SU-DHL-6 (cell line): ENCODE results near the gene ACTL8.

Experiments used
- H2AFZ ChIP-seq: fragments of 200-600 bp; sonication (generic); 2 replicates; pipeline ENCODE4 v1.6.1; 2014; ENCODE audit warnings: low read depth, mild to moderate bottlenecking, moderate library complexity, mixed read lengths, antibody characterized with exemption, low read length; ENCODE audit not compliant: severe bottlenecking
- H3F3A ChIP-seq: fragments of 200-600 bp; shearing (Covaris generic); 2 replicates; pipeline ENCODE4 v1.6.0; 2016; ENCODE audit warnings: antibody characterized with exemption, mild to moderate bottlenecking; ENCODE audit not compliant: insufficient read depth
- H3K27ac ChIP-seq: fragments of 200-600 bp; sonication (generic); 2 replicates; pipeline ENCODE4 v1.5.1; 2016; ENCODE audit warnings: low read depth, mild to moderate bottlenecking, low read length, moderate library complexity, mixed read lengths
- H3K27me3 ChIP-seq: fragments of 200-600 bp; sonication (generic), shearing (Covaris generic); 2 replicates; pipeline ENCODE4 v1.6.0; 2014; ENCODE audit warnings: mild to moderate bottlenecking, low read length
- H3K36me3 ChIP-seq: fragments of 200-600 bp; sonication (generic); 2 replicates; pipeline ENCODE4 v1.6.1; 2014; ENCODE audit warnings: mild to moderate bottlenecking, low read length, mixed read lengths
- H3K4me2 ChIP-seq: fragments of 300-600, 200-600 bp; shearing (Covaris generic), sonication (generic); 2 replicates; pipeline ENCODE4 v1.6.0; 2014; ENCODE audit warnings: low read length, low read depth, mild to moderate bottlenecking; ENCODE audit not compliant: poor library complexity, severe bottlenecking
- H3K4me3 ChIP-seq: fragments of 200-600 bp; sonication (generic); 2 replicates; pipeline ENCODE4 v1.5.1; 2014; ENCODE audit warnings: antibody characterized with exemption, low read length, mild to moderate bottlenecking, mixed read lengths; ENCODE audit not compliant: insufficient read depth, poor library complexity, severe bottlenecking
- H3K79me2 ChIP-seq: fragments of 200-600 bp; sonication (generic); 2 replicates; pipeline ENCODE4 v1.6.1; 2014; ENCODE audit warnings: mild to moderate bottlenecking, low read length, moderate library complexity; ENCODE audit not compliant: insufficient read depth
- H3K9ac ChIP-seq: fragments of 200-600 bp; sonication (generic); 2 replicates; pipeline ENCODE4 v1.7.0; 2014; ENCODE audit warnings: mild to moderate bottlenecking, low read length
- H3K9me2 ChIP-seq: fragments of 200-600 bp; sonication (generic); replicated peaks from 2 replicates; pipeline ENCODE4 v1.6.1; 2014; ENCODE audit warnings: low read length; ENCODE audit not compliant: insufficient read depth
- H3K9me3 ChIP-seq: fragments of 200-600 bp; sonication (generic); 2 replicates; pipeline ENCODE4 v1.6.1; 2014; ENCODE audit warnings: low read length, mixed read lengths; ENCODE audit not compliant: insufficient read depth
- H4K20me1 ChIP-seq: fragments of 200-600 bp; sonication (generic); 2 replicates; pipeline ENCODE4 v1.6.1; 2014; ENCODE audit warnings: low read depth, mild to moderate bottlenecking, antibody characterized with exemption, low read length, moderate library complexity, mixed read lengths
- EZH2phosphoT487 ChIP-seq: fragments of 200-600 bp; sonication (generic), shearing (Covaris generic); conservative IDR thresholded peaks from 2 replicates; pipeline ENCODE4 v1.6.1; 2018; ENCODE audit warnings: mild to moderate bottlenecking, antibody characterized with exemption, low read length, moderate library complexity, mixed read lengths
- TF ChIP-seq, protein P1 (sequence below): fragments of 200-600 bp; sonication (generic); IDR thresholded peaks from one replicate; pipeline ENCODE4 v1.5.1; 2017; ENCODE audit warnings: antibody characterized with exemption, mild to moderate bottlenecking, low read length, moderate library complexity; ENCODE audit not compliant: insufficient read depth, poor library complexity, severe bottlenecking

The ACTL8 gene

DNA sequence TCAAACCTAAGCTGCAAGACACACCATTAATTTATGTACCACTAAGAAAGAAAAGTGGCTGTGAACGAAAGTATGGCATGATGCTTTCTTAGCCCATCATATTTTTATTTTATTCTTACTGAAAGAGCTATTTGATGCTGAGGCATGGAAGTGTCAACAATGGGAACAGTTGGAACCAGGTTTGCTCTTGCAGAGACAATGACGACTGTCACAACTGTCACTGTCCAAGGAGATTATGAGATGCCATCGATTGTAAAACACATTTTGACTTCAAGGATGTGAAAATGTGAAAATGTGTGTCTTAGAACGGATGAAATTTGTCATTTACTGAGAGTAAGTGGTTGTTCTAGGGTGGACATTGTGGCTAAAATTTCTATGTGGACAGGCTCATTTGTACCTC is 2.8 kb upstream of the ACTL8 start:
- H3K4me2 ChIP-seq: no peak overlapping the region
- H3K36me3 ChIP-seq: no peaks in the 10 kb centered on the region
- H4K20me1 ChIP-seq: no peaks in the 10 kb centered on the region
- H3K27ac ChIP-seq: no peak overlapping the region
- no peak overlapping the region for H3K9ac ChIP-seq
- H2AFZ ChIP-seq: no peak overlapping the region
- H3K79me2 ChIP-seq: no peaks in the 10 kb centered on the region
- no peaks in the 10 kb centered on the region for H3K9me2 ChIP-seq
- TF ChIP-seq, protein P1, sequence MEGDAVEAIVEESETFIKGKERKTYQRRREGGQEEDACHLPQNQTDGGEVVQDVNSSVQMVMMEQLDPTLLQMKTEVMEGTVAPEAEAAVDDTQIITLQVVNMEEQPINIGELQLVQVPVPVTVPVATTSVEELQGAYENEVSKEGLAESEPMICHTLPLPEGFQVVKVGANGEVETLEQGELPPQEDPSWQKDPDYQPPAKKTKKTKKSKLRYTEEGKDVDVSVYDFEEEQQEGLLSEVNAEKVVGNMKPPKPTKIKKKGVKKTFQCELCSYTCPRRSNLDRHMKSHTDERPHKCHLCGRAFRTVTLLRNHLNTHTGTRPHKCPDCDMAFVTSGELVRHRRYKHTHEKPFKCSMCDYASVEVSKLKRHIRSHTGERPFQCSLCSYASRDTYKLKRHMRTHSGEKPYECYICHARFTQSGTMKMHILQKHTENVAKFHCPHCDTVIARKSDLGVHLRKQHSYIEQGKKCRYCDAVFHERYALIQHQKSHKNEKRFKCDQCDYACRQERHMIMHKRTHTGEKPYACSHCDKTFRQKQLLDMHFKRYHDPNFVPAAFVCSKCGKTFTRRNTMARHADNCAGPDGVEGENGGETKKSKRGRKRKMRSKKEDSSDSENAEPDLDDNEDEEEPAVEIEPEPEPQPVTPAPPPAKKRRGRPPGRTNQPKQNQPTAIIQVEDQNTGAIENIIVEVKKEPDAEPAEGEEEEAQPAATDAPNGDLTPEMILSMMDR: no peak
- no peak for TF ChIP-seq EZH2phosphoT487
- H3K4me3 ChIP-seq: no peak overlapping the region
- no peaks in the 10 kb centered on the region for H3F3A ChIP-seq
- H3K9me3 ChIP-seq: peaks cover 12% of the 10 kb centered on the region; the same call in 1 of the 2 replicates
- H3K27me3 ChIP-seq: no peaks in the 10 kb centered on the region

DNA sequence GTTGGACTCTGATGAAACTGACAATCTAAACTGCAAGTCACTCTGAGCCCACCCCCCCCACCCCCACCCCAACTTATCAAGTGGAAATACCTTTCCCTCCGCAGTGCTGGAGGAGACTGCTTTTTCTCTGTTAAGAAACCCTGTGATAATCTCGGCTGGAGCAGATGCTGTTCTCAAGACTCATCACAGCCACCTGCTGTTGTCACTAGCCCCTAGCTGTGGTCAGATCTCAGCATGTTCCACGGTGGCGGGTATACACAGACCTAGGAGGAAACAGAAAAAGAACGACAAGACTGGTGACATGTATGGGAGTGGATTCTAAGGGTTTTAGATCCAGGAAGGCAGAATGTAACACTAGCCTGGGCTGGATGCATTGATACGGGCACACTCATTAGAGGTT is 2.3 kb downstream of the ACTL8 start:
- no peaks in the 10 kb centered on the region for H3K36me3 ChIP-seq
- peaks cover 28% of the 10 kb centered on the region for H3K9me3 ChIP-seq
- no peaks in the 10 kb centered on the region for H3K79me2 ChIP-seq

DNA sequence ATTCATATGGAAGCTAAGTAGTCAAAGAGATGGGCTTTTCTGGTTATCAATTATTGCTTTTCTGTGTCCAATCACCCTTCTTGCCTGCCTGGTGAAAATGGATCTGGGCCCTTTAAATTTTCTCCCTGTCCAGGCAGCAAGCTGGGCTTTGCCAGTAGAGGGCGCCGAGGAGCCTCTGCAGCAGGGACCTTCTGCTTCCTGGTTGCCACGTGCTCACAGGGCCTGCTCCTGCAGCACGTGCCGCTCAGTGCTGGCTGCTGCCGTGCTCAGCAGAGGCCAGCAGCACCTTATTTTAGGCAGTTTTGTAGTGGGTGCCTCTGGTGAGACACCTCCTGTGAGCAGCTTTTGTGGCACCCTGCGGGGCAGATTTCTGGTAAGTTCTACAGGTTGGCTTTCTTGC is 4.0 kb downstream of the ACTL8 start:
- Histone ChIP-seq H3K79me2 (no peaks in the 10 kb centered on the region), H3K4me2 (no peak overlapping the region), H3K9ac (no peak overlapping the region), H2AFZ (no peak overlapping the region), H3K36me3 (no peaks in the 10 kb centered on the region), H3K9me3 (peaks cover 28% of the 10 kb centered on the region), H3K9me2 (no peaks in the 10 kb centered on the region), H4K20me1 (no peaks in the 10 kb centered on the region), H3K4me3 (no peak overlapping the region), H3K27ac (no peak overlapping the region), H3F3A (no peaks in the 10 kb centered on the region), H3K27me3 (no peaks in the 10 kb centered on the region)
- TF ChIP-seq EZH2phosphoT487: no peak
- TF ChIP-seq, protein P1: peak; percentile 28

More for the DNA sequence above, 2.3 kb downstream of the ACTL8 start:
- H3K4me3 ChIP-seq: no peak overlapping the region
- no peak overlapping the region for H2AFZ ChIP-seq
- H3K27me3 ChIP-seq: no peaks in the 10 kb centered on the region
- H3K27ac ChIP-seq: no peak overlapping the region
- H3K9me2 ChIP-seq: no peaks in the 10 kb centered on the region
- no peaks in the 10 kb centered on the region for H3F3A ChIP-seq
- no peak overlapping the region for H3K4me2 ChIP-seq
- no peak overlapping the region for H3K9ac ChIP-seq
- H4K20me1 ChIP-seq: no peaks in the 10 kb centered on the region
- TF ChIP-seq, protein P1: no peak
- TF ChIP-seq EZH2phosphoT487: no peak
